ENCODE results near the gene GTF2H4. TPM values are rescaled to one million over a fixed set of nuclear protein-coding genes. Genes with fewer than 3 reads are reported as not detected.
A peak's percentile ranks its signal among the peaks of the same experiment; 100 is the strongest.

Gene GTF2H4
- total RNA-seq, 1 donor from 2014 or later = 81.0 TPM

DNA sequence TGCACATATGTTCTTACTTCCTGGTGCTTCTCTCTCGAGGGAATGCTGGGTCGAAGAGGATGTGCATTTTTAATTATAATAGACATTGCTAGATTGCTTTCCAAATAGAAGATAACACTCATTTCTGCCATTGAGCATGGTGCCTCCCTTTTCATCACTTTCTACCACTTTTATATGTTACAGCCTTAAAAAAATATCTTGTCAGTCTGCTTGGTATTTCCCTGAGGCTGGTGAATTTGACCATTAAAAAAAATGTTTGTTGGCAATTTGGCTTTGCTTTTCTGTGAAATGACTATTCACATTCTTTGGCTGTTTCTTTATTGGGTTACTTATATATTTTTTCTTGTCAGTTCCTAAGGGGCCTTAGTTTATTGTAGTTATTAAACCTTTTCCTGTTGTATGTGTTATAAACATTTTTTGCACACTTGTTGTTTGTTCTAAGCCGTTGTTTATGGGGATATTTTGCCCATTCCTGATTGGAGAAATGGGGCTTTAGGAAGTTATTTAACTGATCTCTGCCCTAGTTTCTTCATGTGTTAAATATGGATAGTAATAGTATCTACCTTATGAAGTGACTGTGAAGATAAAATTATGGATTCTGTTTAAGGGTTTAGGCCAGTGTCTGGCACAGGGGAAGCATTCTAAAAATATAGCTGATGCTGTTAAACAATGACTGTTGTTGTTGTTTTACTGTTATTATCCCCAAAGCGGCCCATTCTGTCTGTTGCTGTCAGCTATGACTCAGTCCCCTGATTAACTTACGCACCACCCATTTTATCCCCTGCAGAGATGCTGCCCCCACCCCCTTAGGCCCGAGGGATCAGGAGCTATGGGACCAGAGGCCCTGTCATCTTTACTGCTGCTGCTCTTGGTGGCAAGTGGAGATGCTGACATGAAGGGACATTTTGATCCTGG, 19.8 kb upstream of the GTF2H4 start:
- intact Hi-C loops (cut with DNase I) = no loop called here
- H3K27me3 ChIP-seq = no peaks in the 10 kb centered on the region
- peaks cover 1 to 30% of the 10 kb centered on the region in 2 donors for H3K36me3 ChIP-seq
- H3K27ac ChIP-seq = no peak overlapping the region
- H3K4me3 ChIP-seq = no peak overlapping the region
- peak in 1 of 2 donors; percentile 53 for DNase-seq (ENCODE audit: low spot score in 2 of 2)
- H3K9me3 ChIP-seq = no peaks in the 10 kb centered on the region
- TF ChIP-seq CTCF (IDR thresholded peaks at IDR 0.05) = no peak
- peaks cover 0 to 23% of the 10 kb centered on the region in 2 donors for H3K4me1 ChIP-seq

DNA sequence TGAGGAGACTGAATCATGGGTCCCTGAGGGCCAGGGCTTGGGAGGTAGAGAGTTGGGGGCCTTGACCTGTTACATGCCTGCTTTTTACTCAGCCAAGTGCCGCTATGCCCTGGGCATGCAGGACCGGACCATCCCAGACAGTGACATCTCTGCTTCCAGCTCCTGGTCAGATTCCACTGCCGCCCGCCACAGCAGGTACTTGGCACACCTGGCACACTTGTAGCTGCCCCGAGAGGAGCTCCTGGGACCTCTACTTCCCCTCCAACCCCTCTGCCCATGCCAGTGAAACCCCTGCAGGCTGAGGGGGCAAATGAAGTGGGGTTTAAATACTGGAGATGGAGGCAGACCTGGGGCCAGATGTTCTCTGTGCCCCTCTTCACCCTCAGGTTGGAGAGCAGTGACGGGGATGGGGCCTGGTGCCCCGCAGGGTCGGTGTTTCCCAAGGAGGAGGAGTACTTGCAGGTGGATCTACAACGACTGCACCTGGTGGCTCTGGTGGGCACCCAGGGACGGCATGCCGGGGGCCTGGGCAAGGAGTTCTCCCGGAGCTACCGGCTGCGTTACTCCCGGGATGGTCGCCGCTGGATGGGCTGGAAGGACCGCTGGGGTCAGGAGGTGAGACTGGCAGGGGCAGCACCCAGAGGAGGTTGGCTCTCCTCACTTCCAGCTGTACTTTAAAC, 19.1 kb upstream of the GTF2H4 start:
- intact Hi-C loops (cut with DNase I) = no loop called here
- Histone ChIP-seq H3K36me3 (peaks cover 3 to 37% of the 10 kb centered on the region in 2 donors), H3K4me1 (peaks cover 0 to 18% of the 10 kb centered on the region in 2 donors), H3K27ac (no peak overlapping the region), H3K27me3 (no peaks in the 10 kb centered on the region), H3K9me3 (no peaks in the 10 kb centered on the region), H3K4me3 (no peak overlapping the region)
- peak in 1 of 2 donors; percentile 51 for DNase-seq (ENCODE audit: low spot score in 2 of 2)
- no peak for TF ChIP-seq CTCF (IDR thresholded peaks at IDR 0.05)

GRCh38 chr6:30889496-30889885, 18.5 kb upstream of the GTF2H4 start:
- no peaks in the 10 kb centered on the region for H3K9me3 ChIP-seq
- no peak overlapping the region for H3K4me3 ChIP-seq
- no peak for TF ChIP-seq CTCF (IDR thresholded peaks at IDR 0.05)
- intact Hi-C loops (cut with DNase I) = no loop called here
- peaks cover 3 to 42% of the 10 kb centered on the region in 2 donors for H3K36me3 ChIP-seq
- H3K27ac ChIP-seq = no peak overlapping the region
- peaks cover 0 to 18% of the 10 kb centered on the region in 2 donors for H3K4me1 ChIP-seq
- H3K27me3 ChIP-seq = no peaks in the 10 kb centered on the region
- DNase-seq (ENCODE audit: low spot score in 2 of 2) = no peak

GRCh38 chr6:30889921-30890645, 17.9 kb upstream of the GTF2H4 start:
- no peak for TF ChIP-seq CTCF (IDR thresholded peaks at IDR 0.05)
- Histone ChIP-seq H3K27me3 (no peaks in the 10 kb centered on the region), H3K27ac (no peak overlapping the region), H3K9me3 (no peaks in the 10 kb centered on the region), H3K36me3 (peaks cover 3 to 47% of the 10 kb centered on the region in 2 donors), H3K4me3 (no peak overlapping the region), H3K4me1 (peaks cover 0 to 17% of the 10 kb centered on the region in 2 donors)
- intact Hi-C loops (cut with DNase I) = no loop called here
- peak in 1 of 2 donors; percentile 55 for DNase-seq (ENCODE audit: low spot score in 2 of 2)

- no peak for TF ChIP-seq CTCF (IDR thresholded peaks at IDR 0.05)
- Histone ChIP-seq H3K9me3 (no peaks in the 10 kb centered on the region), H3K27me3 (no peaks in the 10 kb centered on the region), H3K27ac (no peak overlapping the region), H3K36me3 (peaks cover 8 to 54% of the 10 kb centered on the region in 2 donors), H3K4me1 (peaks cover 0 to 9% of the 10 kb centered on the region in 2 donors), H3K4me3 (no peak overlapping the region)
- DNase-seq (ENCODE audit: low spot score in 2 of 2) = peak in 1 of 2 donors; percentile 59
- intact Hi-C loops (cut with DNase I) = no loop called here
Measured at GRCh38 chr6:30890646-30891449, 17.2 kb upstream of the GTF2H4 start.
